HepG2 (cell line): ENCODE measurements around the gene ATP6V1C2. TPM values are rescaled to one million over a fixed set of nuclear protein-coding genes. Genes with fewer than 3 reads are reported as not detected.

ENCODE experiments used
- DNMT1 ChIP-seq: sonication (generic); formaldehyde crosslinking; IDR thresholded peaks from 2 replicates; pipeline ENCODE4 v1.5.1; 2020; ENCODE audit warnings: mild to moderate bottlenecking, missing genetic modification reagents
- ERF ChIP-seq: IDR thresholded peaks from 2 replicates; pipeline ENCODE4 v1.6.1; 2018; ENCODE audit warnings: missing biosample characterization, missing genetic modification reagents
- REXO4 ChIP-seq: sonication (generic); formaldehyde crosslinking; IDR thresholded peaks from 2 replicates; pipeline ENCODE4 v1.8.0; 2022; ENCODE audit warnings: missing genetic modification reagents, mild to moderate bottlenecking, borderline replicate concordance
- SNAI1 ChIP-seq: sonication (generic); formaldehyde crosslinking; IDR thresholded peaks from 2 replicates; pipeline ENCODE4 v1.5.0; 2020; ENCODE audit warnings: mild to moderate bottlenecking, missing genetic modification reagents, borderline replicate concordance
- SNAPC4 ChIP-seq: sonication (generic); formaldehyde crosslinking; IDR thresholded peaks from 2 replicates; pipeline ENCODE4 v1.4.0; 2020; ENCODE audit warnings: mild to moderate bottlenecking, missing genetic modification reagents
- TBL1XR1 ChIP-seq: fragments of 150-350 bp; IDR thresholded peaks from 2 replicates; pipeline ENCODE4 v1.6.1; 2014; ENCODE audit warnings: borderline replicate concordance, low read length; ENCODE audit not compliant: partially characterized antibody
- TBP ChIP-seq: sonication (generic); formaldehyde crosslinking; IDR thresholded peaks from 2 replicates; pipeline ENCODE4 v1.5.0; 2020; ENCODE audit warnings: missing genetic modification reagents
- THYN1 ChIP-seq: sonication (generic); formaldehyde crosslinking; IDR thresholded peaks from 2 replicates; pipeline ENCODE4 v1.8.1; 2023; ENCODE audit warnings: low read depth, mild to moderate bottlenecking, moderate library complexity, missing genetic modification reagents, borderline replicate concordance
- ZBTB34 ChIP-seq: sonication (generic); formaldehyde crosslinking; IDR thresholded peaks from 2 replicates; pipeline ENCODE4 v1.8.0; 2022; ENCODE audit warnings: mild to moderate bottlenecking, missing genetic modification reagents
- ZNF614 ChIP-seq: IDR thresholded peaks from 2 replicates; pipeline ENCODE4 v1.6.1; 2018; ENCODE audit warnings: missing biosample characterization, missing genetic modification reagents, inconsistent platforms, borderline replicate concordance
- ZNF652 ChIP-seq: IDR thresholded peaks from 2 replicates; pipeline ENCODE4 v1.6.1; 2016; ENCODE audit warnings: low read depth, borderline replicate concordance
- polyA plus RNA-seq, 8 experiments: library from polyadenylated mRNA; depleted of rRNA in 3 of 8; stranded (reverse) in 7 of 8; unstranded in 1 of 8; fragments of >200 nt; fragmentation: Illumina TruSeq in 4 of 8; extraction: Trizol in 4 of 8; gene quantifications; 2 replicates each; pipeline versions ENCODE4 v1.2.1 to v1.2.3, GENCODE V29; 2011 to 2016; ENCODE audit warnings: low read depth in 4 of 8, missing spikeins in 1 of 8, mixed read lengths in 1 of 8; ENCODE audit not compliant: insufficient read depth in 1 of 8
- total RNA-seq, 5 experiments: library from RNA; depleted of rRNA; stranded (reverse); fragments of >200 nt; fragmentation: Illumina TruSeq; extraction: Trizol; gene quantifications; 2 replicates each; pipeline ENCODE4 v1.2.3, GENCODE V29; 2016; ENCODE audit warnings: low read depth in 1 of 5
- TF ChIP-seq, protein P1 (sequence below): sonication (generic); formaldehyde crosslinking; IDR thresholded peaks from 2 replicates; pipeline ENCODE4 v1.5.1; 2020; ENCODE audit warnings: mild to moderate bottlenecking, moderate library complexity, missing genetic modification reagents
- TF ChIP-seq, protein P2 (sequence below), 2 experiments: sonication (generic) in 1 of 2; formaldehyde crosslinking in 1 of 2; IDR thresholded peaks; 2 replicates each; pipeline versions ENCODE4 v1.6.1 to v1.9.0; 2014 to 2022; ENCODE audit warnings: antibody characterized with exemption in 1 of 2, borderline replicate concordance in 1 of 2, inconsistent platforms in 1 of 2, low read depth in 1 of 2, missing genetic modification reagents in 1 of 2

ATP6V1C2 gene
- total and polyA plus RNA-seq, 2 of the 13 experiments (the other 11 are each of a cell fraction or from before 2014, with no cell fraction given), result 0.04 to 0.29 TPM

DNA sequence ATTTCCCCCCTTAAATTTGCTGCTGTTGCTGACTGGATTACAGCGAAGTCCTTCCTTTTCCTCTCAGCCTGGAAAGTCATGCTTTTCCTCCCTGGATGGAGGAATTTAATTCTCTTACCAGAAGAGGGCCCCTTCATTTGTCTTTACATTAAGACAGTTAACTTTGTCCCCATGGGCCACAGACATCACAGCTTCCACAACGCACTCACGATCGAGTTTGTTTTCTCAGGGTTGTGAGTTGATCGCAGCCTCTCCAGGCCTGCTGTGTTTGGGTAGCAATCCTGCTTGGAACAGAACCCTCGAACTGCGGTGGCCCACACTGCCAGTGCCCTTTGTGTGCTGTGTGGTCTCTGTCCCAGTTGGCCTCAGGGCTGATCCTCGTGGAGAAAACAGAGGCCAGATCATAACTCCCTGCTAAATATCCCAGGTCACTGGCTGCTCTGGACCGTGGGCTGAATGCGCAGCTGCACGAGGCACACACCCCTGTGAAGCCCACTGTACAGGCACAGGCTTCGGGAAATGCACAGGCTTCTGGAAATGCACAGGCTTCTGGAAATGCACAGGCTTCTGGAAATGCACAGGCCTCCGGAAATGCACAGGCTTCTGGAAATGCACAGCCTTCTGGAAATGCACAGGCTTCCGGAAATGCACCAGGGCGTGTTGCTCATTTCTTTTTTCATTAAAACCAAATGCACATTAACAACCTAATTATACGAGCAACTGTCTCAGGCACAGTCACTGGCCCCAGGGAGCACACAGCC, 93.3 kb downstream of the ATP6V1C2 start (continued):
- TF ChIP-seq ZBTB34 (CRISPR knock-in tag) (no peak), TBP (CRISPR knock-in tag) (no peak), ERF (no peak), REXO4 (CRISPR knock-in tag) (no peak), DNMT1 (CRISPR knock-in tag) (no peak), THYN1 (no peak), ZNF614 (no peak), ZNF652 (CRISPR knock-in tag) (no peak), TBL1XR1 (no peak), SNAPC4 (CRISPR knock-in tag) (no peak; the same call in 1 of the 2 replicates), SNAI1 (CRISPR knock-in tag) (peak; percentile 35; the same call in 1 of the 2 replicates)
- TF ChIP-seq, protein P1, sequence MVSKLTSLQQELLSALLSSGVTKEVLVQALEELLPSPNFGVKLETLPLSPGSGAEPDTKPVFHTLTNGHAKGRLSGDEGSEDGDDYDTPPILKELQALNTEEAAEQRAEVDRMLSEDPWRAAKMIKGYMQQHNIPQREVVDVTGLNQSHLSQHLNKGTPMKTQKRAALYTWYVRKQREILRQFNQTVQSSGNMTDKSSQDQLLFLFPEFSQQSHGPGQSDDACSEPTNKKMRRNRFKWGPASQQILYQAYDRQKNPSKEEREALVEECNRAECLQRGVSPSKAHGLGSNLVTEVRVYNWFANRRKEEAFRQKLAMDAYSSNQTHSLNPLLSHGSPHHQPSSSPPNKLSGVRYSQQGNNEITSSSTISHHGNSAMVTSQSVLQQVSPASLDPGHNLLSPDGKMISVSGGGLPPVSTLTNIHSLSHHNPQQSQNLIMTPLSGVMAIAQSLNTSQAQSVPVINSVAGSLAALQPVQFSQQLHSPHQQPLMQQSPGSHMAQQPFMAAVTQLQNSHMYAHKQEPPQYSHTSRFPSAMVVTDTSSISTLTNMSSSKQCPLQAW, result peak; percentile 29; the same call in 1 of the 2 replicates
- TF ChIP-seq, protein P2, sequence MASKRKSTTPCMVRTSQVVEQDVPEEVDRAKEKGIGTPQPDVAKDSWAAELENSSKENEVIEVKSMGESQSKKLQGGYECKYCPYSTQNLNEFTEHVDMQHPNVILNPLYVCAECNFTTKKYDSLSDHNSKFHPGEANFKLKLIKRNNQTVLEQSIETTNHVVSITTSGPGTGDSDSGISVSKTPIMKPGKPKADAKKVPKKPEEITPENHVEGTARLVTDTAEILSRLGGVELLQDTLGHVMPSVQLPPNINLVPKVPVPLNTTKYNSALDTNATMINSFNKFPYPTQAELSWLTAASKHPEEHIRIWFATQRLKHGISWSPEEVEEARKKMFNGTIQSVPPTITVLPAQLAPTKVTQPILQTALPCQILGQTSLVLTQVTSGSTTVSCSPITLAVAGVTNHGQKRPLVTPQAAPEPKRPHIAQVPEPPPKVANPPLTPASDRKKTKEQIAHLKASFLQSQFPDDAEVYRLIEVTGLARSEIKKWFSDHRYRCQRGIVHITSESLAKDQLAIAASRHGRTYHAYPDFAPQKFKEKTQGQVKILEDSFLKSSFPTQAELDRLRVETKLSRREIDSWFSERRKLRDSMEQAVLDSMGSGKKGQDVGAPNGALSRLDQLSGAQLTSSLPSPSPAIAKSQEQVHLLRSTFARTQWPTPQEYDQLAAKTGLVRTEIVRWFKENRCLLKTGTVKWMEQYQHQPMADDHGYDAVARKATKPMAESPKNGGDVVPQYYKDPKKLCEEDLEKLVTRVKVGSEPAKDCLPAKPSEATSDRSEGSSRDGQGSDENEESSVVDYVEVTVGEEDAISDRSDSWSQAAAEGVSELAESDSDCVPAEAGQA (IDR thresholded peaks at IDR 0.05; ENCODE audit: low read depth), result no peak
- TF ChIP-seq, protein P2 (CRISPR knock-in tag; IDR thresholded peaks at IDR 0.05; ENCODE audit: borderline replicate concordance), result no peak
